K562 (cell line): Measurements from ENCODE around the gene C10orf71. TPM values are rescaled to one million over a fixed set of nuclear protein-coding genes. Genes with fewer than 3 reads are reported as not detected.

Experiments
- ATAC-seq: fragments of 200-7000 bp; cut with Tn5 transposase; 3 replicates; pipeline ENCODE4 v1.9.1; 2020; ENCODE audit warnings: moderate library complexity
- BruUV-seq: library from RNA; stranded (reverse); fragments of 400-500 nt; replicated peaks from 2 replicates; lab custom pipeline; 2021; lab: Mats Ljungman, UMichigan
- CTCF ChIA-PET: fragments of 300-600 bp; formaldehyde crosslinking; extraction: SDS; loops from one replicate; lab custom pipeline; 2021; ENCODE audit warnings: low intra/inter-chr PET ratio; lab: Yijun Ruan, JAX
- POLR2A ChIA-PET: fragments of 300-600, 350-650 bp; sonication (Branson Sonifier 250); formaldehyde crosslinking; extraction: SDS; loops from one replicate; lab custom pipeline; 2021; ENCODE audit warnings: antibody characterized with exemption, inconsistent platforms; lab: Yijun Ruan, JAX
- DNase-seq, 4 experiments: peaks; one replicate each; pipeline versions ENCODE4 v3.0.0 to v3.0.0-alpha.2; 2011 to 2018; ENCODE audit warnings: low spot score in 3 of 4, mixed read lengths in 3 of 4; ENCODE audit errors: extremely low read depth in 1 of 4
- FAIRE-seq: peaks from 2 replicates; lab custom pipeline; 2011; peaks lifted over from hg19 to GRCh38; lab: Jason Lieb, UNC
- H2AFZ ChIP-seq: 2 replicates; pipeline ENCODE4 v1.6.0; 2011; ENCODE audit warnings: low read depth, low read length, control low read depth, inconsistent platforms
- H3K27ac ChIP-seq: fragments of 200-600 bp; 3 replicates; pipeline ENCODE4 v1.8.0; 2011; ENCODE audit warnings: low read depth, mild to moderate bottlenecking, control low read depth, inconsistent platforms, low read length, moderate library complexity, mixed read lengths; ENCODE audit errors: extremely low read depth
- H3K27me3 ChIP-seq, 2 experiments: fragments of 300-600 bp in 1 of 2; 2 replicates in 1 of 2; 3 replicates in 1 of 2; pipeline versions ENCODE4 v1.6.0 to v1.8.0; 2011; ENCODE audit warnings: inconsistent platforms in 2 of 2, low read length in 2 of 2, mild to moderate bottlenecking in 1 of 2, mixed read lengths in 1 of 2, moderate library complexity in 1 of 2; ENCODE audit not compliant: control insufficient read depth in 2 of 2, insufficient read depth in 2 of 2
- H3K36me3 ChIP-seq: fragments of 300-600 bp; 3 replicates; pipeline ENCODE4 v1.8.0; 2011; ENCODE audit warnings: mild to moderate bottlenecking, low read length, inconsistent platforms; ENCODE audit not compliant: control insufficient read depth, insufficient read depth
- H3K4me1 ChIP-seq, 2 experiments: fragments of 200-600 bp in 1 of 2; replicated peaks in 1 of 2; 2 replicates in 1 of 2; 3 replicates in 1 of 2; pipeline versions ENCODE4 v1.5.1 to v1.8.0; 2011; ENCODE audit warnings: inconsistent platforms in 2 of 2, low read length in 2 of 2, mild to moderate bottlenecking in 1 of 2, mixed read lengths in 1 of 2, moderate library complexity in 1 of 2; ENCODE audit not compliant: control insufficient read depth in 2 of 2, insufficient read depth in 2 of 2
- H3K4me2 ChIP-seq: 2 replicates; pipeline ENCODE4 v1.6.1; 2011; ENCODE audit warnings: low read length, control low read depth, inconsistent platforms, mixed read lengths; ENCODE audit not compliant: insufficient read depth
- H3K4me3 ChIP-seq: fragments of 200-600 bp; sonication (generic), shearing (Covaris generic); 2 replicates; pipeline ENCODE4 v1.5.1; 2016; ENCODE audit warnings: control low read depth, inconsistent platforms
- H3K79me2 ChIP-seq: fragments of 200-600 bp; 3 replicates; pipeline ENCODE4 v1.8.0; 2011; ENCODE audit warnings: low read length, inconsistent platforms; ENCODE audit not compliant: control insufficient read depth, insufficient read depth
- H3K9ac ChIP-seq, 2 experiments: 2 replicates each; pipeline versions ENCODE4 v1.6.0 to v1.6.1; 2011; ENCODE audit warnings: low read depth in 2 of 2, low read length in 2 of 2, control low read depth in 1 of 2, inconsistent platforms in 1 of 2, mild to moderate bottlenecking in 1 of 2, mixed read lengths in 1 of 2; ENCODE audit not compliant: insufficient read depth in 1 of 2
- H3K9me1 ChIP-seq: one replicate; pipeline ENCODE4 v1.6.0; 2011; ENCODE audit warnings: inconsistent platforms, mild to moderate bottlenecking, low read length, moderate library complexity; ENCODE audit not compliant: control insufficient read depth, insufficient read depth
- H3K9me3 ChIP-seq: replicated peaks from 2 replicates; pipeline ENCODE4 v1.5.1; 2011; ENCODE audit warnings: low read depth, low read length, inconsistent platforms; ENCODE audit not compliant: control insufficient read depth, insufficient read depth
- H4K20me1 ChIP-seq: replicated peaks from 2 replicates; pipeline ENCODE4 v1.6.1; 2011; ENCODE audit warnings: low read length, inconsistent platforms, mixed read lengths; ENCODE audit not compliant: control insufficient read depth, insufficient read depth
- CTBP1 ChIP-seq: fragments of 450-650 bp; IDR thresholded peaks from 2 replicates; pipeline ENCODE4 v1.6.1; 2016; ENCODE audit warnings: borderline replicate concordance
- DIDO1 ChIP-seq: fragments of 450-650 bp; IDR thresholded peaks from 2 replicates; pipeline ENCODE4 v1.6.1; 2016; ENCODE audit warnings: low read depth, missing biosample characterization, missing genetic modification characterization
- MYC ChIP-seq, 2 experiments: fragments of 250-450 bp in 1 of 2; sonication (Bioruptor Pico) in 1 of 2; IDR thresholded peaks; 2 replicates each; pipeline versions ENCODE4 v1.5.1 to v1.6.1; 2012 to 2021; ENCODE audit warnings: low read depth in 2 of 2, borderline replicate concordance in 1 of 2, improper control_type of control experiment in 1 of 2, low read length in 1 of 2, mild to moderate bottlenecking in 1 of 2, moderate library complexity in 1 of 2
- MYNN ChIP-seq, 2 experiments: sonication (generic); formaldehyde crosslinking in 1 of 2; IDR thresholded peaks; 2 replicates each; pipeline versions ENCODE4 v1.5.0 to v1.6.1; 2016 to 2020; ENCODE audit warnings: antibody characterized with exemption in 1 of 2, missing genetic modification reagents in 1 of 2
- REST ChIP-seq, 2 experiments: fragments of 450-650 bp; formaldehyde crosslinking in 1 of 2; IDR thresholded peaks; 2 replicates each; pipeline versions ENCODE4 v1.4.0 to v1.6.1; 2014 to 2020; ENCODE audit warnings: mild to moderate bottlenecking in 2 of 2, borderline replicate concordance in 1 of 2, low read depth in 1 of 2
- ZBTB1 ChIP-seq: sonication (generic); formaldehyde crosslinking; IDR thresholded peaks from 2 replicates; pipeline ENCODE4 v1.8.1; 2023; ENCODE audit warnings: missing genetic modification reagents, low read depth, mild to moderate bottlenecking, borderline replicate concordance
- ZHX1 ChIP-seq: fragments of 150-350 bp; conservative IDR thresholded peaks from 2 replicates; pipeline ENCODE4 v1.6.1; 2014; ENCODE audit warnings: low read length
- WGBS: fragments of 100-300 bp; shearing (Covaris generic); methylation state at CpG from one replicate; pipeline ENCODE4 v1.1.6; 2016; ENCODE audit warnings: low coverage, mixed read lengths; ENCODE audit not compliant: insufficient coverage; ENCODE audit errors: missing lambda C conversion rate; 5-methylcytosine and 5-hydroxymethylcytosine counted together
- in situ Hi-C: fragments of 300-500 bp; cut with MboI; formaldehyde crosslinking; loops from 4 replicates; pipeline ENCODE4 v1.15.0; 2018; ENCODE audit warnings: inconsistent platforms, mixed read lengths
- intact Hi-C: fragments of 100-400 bp; cut with micrococcal nuclease; formaldehyde crosslinking; loops from 2 replicates; pipeline ENCODE4 v1.14.2; 2022
- polyA plus RNA-seq, 8 experiments: library from polyadenylated mRNA; depleted of rRNA in 4 of 8; stranded (reverse) in 5 of 8; unstranded in 3 of 8; fragments of >200 nt; fragmentation: Nextera tagmentation in 2 of 8; fragmentation: Illumina TruSeq in 1 of 8; extraction: Ambion mirVana in 2 of 8; extraction: Trizol in 1 of 8; gene quantifications; 2 replicates each; pipeline versions ENCODE4 v1.2.1 to v1.2.3, GENCODE V29; 2011 to 2014; ENCODE audit warnings: inconsistent platforms in 1 of 8, missing spikeins in 1 of 8
- total RNA-seq, 7 experiments: library from RNA; depleted of rRNA in 6 of 7; stranded (reverse); fragments of >200 nt in 6 of 7; fragmentation: Illumina TruSeq in 2 of 7; extraction: Trizol in 2 of 7; gene quantifications; 2 replicates each; pipeline versions ENCODE4 v1.2.1 to v1.2.3, GENCODE V29; 2011 to 2021; ENCODE audit warnings: low replicate concordance in 1 of 7

The C10orf71 gene
- total and polyA plus RNA-seq, 9 of the 15 experiments (the other 6 are each of a cell fraction or from before 2014, with no cell fraction given), result 0.06 to 4.5 (median 1.3) TPM

GRCh38 chr10:49278497-49278981 is 20.4 kb upstream of the C10orf71 start:
- Histone ChIP-seq H3K4me2 (peak overlapping the region; percentile 29; the same call in 1 of the 2 replicates), H3K36me3 (no peaks in the 10 kb centered on the region), H4K20me1 (no peaks in the 10 kb centered on the region), H3K27ac (no peak overlapping the region), H3K9ac (peak overlapping the region in 1 of 2 experiments; percentile 59; a peak in 1 of 4 replicates), H3K4me3 (no peak overlapping the region), H3K9me1 (no peaks in the 10 kb centered on the region), H3K9me3 (no peaks in the 10 kb centered on the region), H2AFZ (peak overlapping the region; percentile 75), H3K4me1 (peaks cover 14 to 21% of the 10 kb centered on the region in 2 experiments), H3K27me3 (no peaks in the 10 kb centered on the region), H3K79me2 (no peaks in the 10 kb centered on the region)
- ChIA-PET CTCF (no interaction called here), POLR2A (interaction anchor here (0.6 to 1.6 kb wide), 5 partner anchors 9 to 338 kb away, joined by 3 to 8 read pairs (median 3); no protein-coding TSS in a partner anchor)
- 18% methylated on average over 7 of the region's 7 CpGs for WGBS
- intact Hi-C loops, result loop anchor here (5.0 kb wide), 1 partner anchor 106 kb away; no protein-coding TSS in a partner anchor
- BruUV-seq, result no TSS peak
- ATAC-seq (peak; percentile 76), DNase-seq (peak; percentile 40 to 69 (median 59)), FAIRE-seq (peak; percentile 88)
- in situ Hi-C loops, result no loop called here
- TF ChIP-seq ZBTB1, result no peak
- TF ChIP-seq REST (IDR thresholded peaks at IDR 0.05; ENCODE audit: borderline replicate concordance), result no peak; the same call in 1 of the 2 replicates
- no peak for TF ChIP-seq REST (CRISPR knock-in tag; IDR thresholded peaks at IDR 0.05; ENCODE audit: low read depth)
- TF ChIP-seq MYNN (IDR thresholded peaks at IDR 0.05), result peak; percentile 38; the same call in 1 of the 2 replicates
- no peak for TF ChIP-seq MYNN (CRISPR knock-in tag; IDR thresholded peaks at IDR 0.05)
- TF ChIP-seq CTBP1, result 0 out of 2 replicates have a peak, but pooled peaks have one; percentile 42
- TF ChIP-seq MYC (IDR thresholded peaks at IDR 0.05; ENCODE audit: low read depth, low read length), result no peak
- no peak for TF ChIP-seq MYC (CRISPR knock-in tag; IDR thresholded peaks at IDR 0.05; ENCODE audit: borderline replicate concordance, low read depth)
- TF ChIP-seq DIDO1, result no peak
- no peak for TF ChIP-seq ZHX1
